Tibial artery (tissue), 4 donors: ENCODE data around the gene MBIP.

Experiments used
- DNase-seq, 2 donors: peaks; one replicate each; pipeline ENCODE4 v3.0.0-alpha.2; 2019
- H3K27ac ChIP-seq, 2 donors: fragments of 200-600 bp; sonication (generic) in 1 of 2; 1 replicate in 1 of 2; 2 replicates in 1 of 2; pipeline ENCODE4 v1.5.1; 2018 to 2019; ENCODE audit warnings: mild to moderate bottlenecking in 1 of 2
- H3K27me3 ChIP-seq, 2 donors: fragments of 200-600 bp; sonication (generic) in 1 of 2; one replicate each; pipeline versions ENCODE4 v1.5.1 to v1.6.0; 2016 to 2019
- H3K36me3 ChIP-seq, 3 donors: fragments of 200-600 bp; sonication (generic) in 2 of 3; one replicate each; pipeline ENCODE4 v1.5.1; 2016 to 2019; ENCODE audit warnings: mild to moderate bottlenecking in 2 of 3
- H3K4me1 ChIP-seq, 4 donors: fragments of 200-600 bp; sonication (generic) in 2 of 4; 1 replicate in 3 of 4; 2 replicates in 1 of 4; pipeline ENCODE4 v1.5.1; 2016 to 2019
- H3K4me3 ChIP-seq, 2 donors: fragments of 200-600 bp; sonication (generic) in 1 of 2; 1 replicate in 1 of 2; 2 replicates in 1 of 2; pipeline ENCODE4 v1.5.1; 2018 to 2019; ENCODE audit warnings: mild to moderate bottlenecking in 2 of 2
- H3K9me3 ChIP-seq, 3 donors: fragments of 200-600 bp; sonication (generic) in 1 of 3; one replicate each; pipeline ENCODE4 v1.5.1; 2016 to 2019
- intact Hi-C: fragments of 100-400 bp; cut with DNase I; formaldehyde crosslinking; loops from one replicate; pipeline ENCODE4 v1.15.0; 2023; ENCODE audit warnings: low total_unique reads
- TF ChIP-seq, protein P1 (sequence below), 2 experiments: fragments of 200-600 bp in 1 of 2; fragments of 450-650 bp in 1 of 2; IDR thresholded peaks; one replicate each; pipeline ENCODE4 v1.5.1; 2017 to 2019; ENCODE audit warnings: antibody characterized with exemption in 2 of 2, mild to moderate bottlenecking in 1 of 2, moderate library complexity in 1 of 2

MBIP gene

DNA sequence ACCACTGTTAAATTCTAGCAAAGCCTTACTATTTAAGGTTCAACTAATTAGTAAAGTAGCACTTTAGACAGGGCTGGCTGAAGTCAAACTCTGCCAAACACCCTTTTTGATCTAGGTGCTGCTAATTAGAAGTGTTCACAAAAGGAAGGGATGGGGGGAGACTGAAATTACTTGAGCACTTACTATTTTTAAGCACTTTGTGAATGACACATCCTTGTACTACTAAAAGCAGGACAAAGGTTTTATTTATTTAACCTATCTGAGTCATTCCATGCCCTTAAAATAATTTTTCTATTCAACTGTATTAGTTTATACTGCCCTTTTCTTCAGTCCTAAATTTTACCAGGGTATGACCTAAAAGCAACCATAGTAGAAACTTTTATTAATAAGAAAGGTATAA is 20.1 kb downstream of the MBIP start:
- peaks cover 49 to 75% (median 61%) of the 10 kb centered on the region in 3 donors for H3K36me3 ChIP-seq
- intact Hi-C loops = no loop called here
- no peak overlapping the region for H3K27ac ChIP-seq
- no peak overlapping the region for H3K4me3 ChIP-seq
- peaks cover 0 to 11% (median 0%) of the 10 kb centered on the region in 4 donors for H3K4me1 ChIP-seq
- no peak for DNase-seq
- H3K27me3 ChIP-seq = no peaks in the 10 kb centered on the region
- TF ChIP-seq, protein P1, sequence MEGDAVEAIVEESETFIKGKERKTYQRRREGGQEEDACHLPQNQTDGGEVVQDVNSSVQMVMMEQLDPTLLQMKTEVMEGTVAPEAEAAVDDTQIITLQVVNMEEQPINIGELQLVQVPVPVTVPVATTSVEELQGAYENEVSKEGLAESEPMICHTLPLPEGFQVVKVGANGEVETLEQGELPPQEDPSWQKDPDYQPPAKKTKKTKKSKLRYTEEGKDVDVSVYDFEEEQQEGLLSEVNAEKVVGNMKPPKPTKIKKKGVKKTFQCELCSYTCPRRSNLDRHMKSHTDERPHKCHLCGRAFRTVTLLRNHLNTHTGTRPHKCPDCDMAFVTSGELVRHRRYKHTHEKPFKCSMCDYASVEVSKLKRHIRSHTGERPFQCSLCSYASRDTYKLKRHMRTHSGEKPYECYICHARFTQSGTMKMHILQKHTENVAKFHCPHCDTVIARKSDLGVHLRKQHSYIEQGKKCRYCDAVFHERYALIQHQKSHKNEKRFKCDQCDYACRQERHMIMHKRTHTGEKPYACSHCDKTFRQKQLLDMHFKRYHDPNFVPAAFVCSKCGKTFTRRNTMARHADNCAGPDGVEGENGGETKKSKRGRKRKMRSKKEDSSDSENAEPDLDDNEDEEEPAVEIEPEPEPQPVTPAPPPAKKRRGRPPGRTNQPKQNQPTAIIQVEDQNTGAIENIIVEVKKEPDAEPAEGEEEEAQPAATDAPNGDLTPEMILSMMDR (IDR thresholded peaks at IDR 0.05) = no peak
- no peaks in the 10 kb centered on the region for H3K9me3 ChIP-seq

GRCh38 chr14:36295642-36296627 is 24.5 kb downstream of the MBIP start:
- TF ChIP-seq, protein P1 (IDR thresholded peaks at IDR 0.05) = no peak
- peaks cover 0 to 8% (median 0%) of the 10 kb centered on the region in 4 donors for H3K4me1 ChIP-seq
- H3K27me3 ChIP-seq = no peaks in the 10 kb centered on the region
- no peaks in the 10 kb centered on the region for H3K9me3 ChIP-seq
- H3K4me3 ChIP-seq = no peak overlapping the region
- DNase-seq = no peak
- H3K27ac ChIP-seq = no peak overlapping the region
- H3K36me3 ChIP-seq = peaks cover 38 to 40% (median 38%) of the 10 kb centered on the region in 3 donors
- intact Hi-C loops = no loop called here

DNA sequence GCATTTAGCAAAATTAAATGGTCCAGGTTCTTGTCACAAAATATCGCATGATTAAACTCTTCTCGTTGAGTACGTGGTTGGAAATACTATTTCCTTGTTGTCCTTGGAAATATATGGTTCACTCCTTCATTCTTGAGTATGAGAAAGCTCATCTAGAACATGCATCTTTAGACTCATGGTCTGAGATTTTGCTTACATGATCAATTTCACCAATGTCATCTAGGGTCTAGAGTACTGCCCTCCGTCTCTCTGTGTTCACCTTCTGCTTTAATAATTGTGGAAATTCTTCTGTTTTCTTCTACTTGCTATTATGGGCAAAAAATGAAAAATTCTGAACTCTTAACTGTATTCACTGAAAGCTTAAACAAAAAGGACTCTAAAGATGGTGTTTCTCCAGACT is 25.9 kb downstream of the MBIP start:
- Histone ChIP-seq H3K27ac (no peak overlapping the region), H3K27me3 (no peaks in the 10 kb centered on the region), H3K36me3 (peaks cover 34 to 35% (median 34%) of the 10 kb centered on the region in 3 donors), H3K9me3 (no peaks in the 10 kb centered on the region), H3K4me3 (no peak overlapping the region), H3K4me1 (no peaks in the 10 kb centered on the region)
- intact Hi-C loops = no loop called here
- no peak for DNase-seq
- TF ChIP-seq, protein P1 (IDR thresholded peaks at IDR 0.05) = no peak

DNA sequence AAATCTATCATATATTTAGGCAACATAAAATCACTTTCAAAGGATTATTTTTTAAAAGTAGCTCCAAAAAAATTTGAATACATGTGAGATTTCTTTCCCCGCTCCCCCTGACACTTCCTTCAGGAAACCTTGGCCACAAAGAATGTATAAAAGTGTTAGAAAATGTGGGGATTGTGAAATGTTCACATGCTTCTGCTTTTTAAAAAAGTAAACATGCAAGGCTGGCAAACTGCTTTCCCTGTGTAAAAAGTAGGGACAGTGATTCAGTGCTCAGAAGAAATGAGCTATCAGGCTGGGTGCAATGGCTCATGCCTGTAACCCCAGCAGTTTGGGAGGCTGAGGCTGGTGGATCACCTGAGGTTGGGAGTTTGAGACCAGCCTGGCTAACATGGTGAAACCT is 26.6 kb downstream of the MBIP start:
- H3K4me3 ChIP-seq = no peak overlapping the region
- TF ChIP-seq, protein P1 (IDR thresholded peaks at IDR 0.05) = no peak
- intact Hi-C loops = no loop called here
- H3K36me3 ChIP-seq = peaks cover 27 to 28% (median 28%) of the 10 kb centered on the region in 3 donors
- H3K9me3 ChIP-seq = no peaks in the 10 kb centered on the region
- H3K27me3 ChIP-seq = no peaks in the 10 kb centered on the region
- no peak for DNase-seq
- no peaks in the 10 kb centered on the region for H3K4me1 ChIP-seq
- no peak overlapping the region for H3K27ac ChIP-seq

DNA sequence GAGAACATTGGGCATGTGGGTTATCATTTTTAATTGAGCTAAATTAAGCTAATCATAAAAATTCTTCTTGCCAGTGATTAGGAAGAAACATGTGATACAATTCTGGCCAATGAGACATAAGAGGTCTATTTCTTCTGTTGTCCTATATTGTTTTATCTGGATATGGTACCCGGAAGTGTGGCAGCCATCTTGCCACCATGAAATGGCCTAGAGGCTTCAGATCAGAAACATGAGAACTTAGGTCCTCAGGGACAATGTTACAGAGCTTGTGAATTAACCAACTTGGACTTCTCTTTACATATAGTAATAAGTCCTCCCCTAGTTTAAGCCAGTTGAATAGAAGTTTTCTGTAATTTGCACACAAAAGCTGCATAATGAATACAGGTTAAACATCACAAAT is 30.5 kb downstream of the MBIP start:
- DNase-seq = no peak
- Histone ChIP-seq H3K9me3 (no peaks in the 10 kb centered on the region), H3K27ac (no peak overlapping the region), H3K4me3 (no peak overlapping the region), H3K27me3 (no peaks in the 10 kb centered on the region), H3K36me3 (no peaks in the 10 kb centered on the region), H3K4me1 (no peaks in the 10 kb centered on the region)
- TF ChIP-seq, protein P1 (IDR thresholded peaks at IDR 0.05) = no peak
- intact Hi-C loops = no loop called here
